ENCODE results near the gene WDR90.

- TF ChIP-seq, protein P1, sequence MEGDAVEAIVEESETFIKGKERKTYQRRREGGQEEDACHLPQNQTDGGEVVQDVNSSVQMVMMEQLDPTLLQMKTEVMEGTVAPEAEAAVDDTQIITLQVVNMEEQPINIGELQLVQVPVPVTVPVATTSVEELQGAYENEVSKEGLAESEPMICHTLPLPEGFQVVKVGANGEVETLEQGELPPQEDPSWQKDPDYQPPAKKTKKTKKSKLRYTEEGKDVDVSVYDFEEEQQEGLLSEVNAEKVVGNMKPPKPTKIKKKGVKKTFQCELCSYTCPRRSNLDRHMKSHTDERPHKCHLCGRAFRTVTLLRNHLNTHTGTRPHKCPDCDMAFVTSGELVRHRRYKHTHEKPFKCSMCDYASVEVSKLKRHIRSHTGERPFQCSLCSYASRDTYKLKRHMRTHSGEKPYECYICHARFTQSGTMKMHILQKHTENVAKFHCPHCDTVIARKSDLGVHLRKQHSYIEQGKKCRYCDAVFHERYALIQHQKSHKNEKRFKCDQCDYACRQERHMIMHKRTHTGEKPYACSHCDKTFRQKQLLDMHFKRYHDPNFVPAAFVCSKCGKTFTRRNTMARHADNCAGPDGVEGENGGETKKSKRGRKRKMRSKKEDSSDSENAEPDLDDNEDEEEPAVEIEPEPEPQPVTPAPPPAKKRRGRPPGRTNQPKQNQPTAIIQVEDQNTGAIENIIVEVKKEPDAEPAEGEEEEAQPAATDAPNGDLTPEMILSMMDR (IDR thresholded peaks at IDR 0.05; ENCODE audit: low read depth, low read length) = no peak
- TF ChIP-seq MYC (IDR thresholded peaks at IDR 0.05; ENCODE audit: low read depth, low read length) = no peak
- TF ChIP-seq POLR2A (IDR thresholded peaks at IDR 0.05; ENCODE audit: extremely low read depth, insufficient read length) = no peak
These were observed 23.8 kb upstream of the WDR90 start for GRCh38 chr16:625117-625976.

All from NB4 (cell line).